ENCODE data around the gene NRF1. TPM values are rescaled to one million over a fixed set of nuclear protein-coding genes. Genes with fewer than 3 reads are reported as not detected.

Gene NRF1
- total RNA-seq, 1 experiment from 2014 or later = 19.3 TPM

DNA sequence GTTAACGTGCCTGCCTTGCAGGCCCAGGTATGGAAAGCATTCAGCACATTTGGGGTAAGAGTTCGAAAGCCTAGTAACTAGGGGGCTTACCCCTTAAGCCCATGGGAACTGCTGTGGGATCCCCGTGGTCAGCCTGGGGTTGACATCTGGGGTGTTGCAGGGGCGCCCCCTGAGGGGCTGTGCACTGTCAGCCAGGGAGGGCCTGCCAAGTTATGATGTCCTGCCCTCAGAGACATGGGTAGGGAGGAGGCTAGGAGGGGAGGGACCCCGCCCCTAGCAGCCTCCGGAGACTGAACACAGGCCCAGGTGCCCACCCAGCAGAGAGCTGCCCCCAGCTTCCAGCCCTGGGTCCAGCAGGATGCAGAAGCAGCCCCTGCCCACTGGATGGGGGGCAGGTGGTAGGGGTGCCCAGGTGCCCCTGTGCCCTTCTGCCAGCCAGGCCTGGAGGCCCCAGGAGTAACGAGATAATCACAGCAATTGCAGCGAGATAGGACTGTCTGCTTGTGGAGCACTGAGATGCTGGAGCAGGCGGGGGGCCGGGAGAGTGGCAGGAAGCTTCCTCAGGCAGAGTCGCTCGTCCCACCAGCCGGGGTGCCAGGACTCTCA is 187.9 kb downstream of the NRF1 start:
- no peak for DNase-seq
- Histone ChIP-seq H3K4ac (ENCODE audit: low read depth, low read length) (no peak overlapping the region), H2BK12ac (ENCODE audit: insufficient read length, low read depth, low read length) (no peak overlapping the region), H3K23me2 (ENCODE audit: insufficient read length, low read depth, low read length, poor library complexity, severe bottlenecking) (no peaks in the 10 kb centered on the region), H3K14ac (ENCODE audit: insufficient read depth, low read length) (no peak overlapping the region; the same call in 1 of the 2 replicates), H3K9ac (ENCODE audit: extremely low read depth, insufficient read length, low read length) (no peak overlapping the region), H3K4me2 (ENCODE audit: insufficient read depth, insufficient read length, low read length) (no peak overlapping the region), H3K9me3 (ENCODE audit: control insufficient read depth, low read depth, low read length) (no peaks in the 10 kb centered on the region), H3T11ph (ENCODE audit: low read length) (no peak overlapping the region), H3K18ac (ENCODE audit: insufficient read length, low read depth, low read length) (no peak overlapping the region), H3K79me2 (ENCODE audit: insufficient read depth, low read length) (no peaks in the 10 kb centered on the region), H4K5ac (ENCODE audit: insufficient read length, low read depth, low read length) (no peak overlapping the region), H4K91ac (ENCODE audit: insufficient read length, low read depth, low read length) (no peak overlapping the region), H3K79me1 (ENCODE audit: insufficient read depth, low read depth, low read length, poor library complexity, severe bottlenecking) (no peaks in the 10 kb centered on the region), H3K56ac (ENCODE audit: insufficient read length, low read depth, low read length) (no peak overlapping the region), H2BK15ac (ENCODE audit: low read depth, low read length) (no peak overlapping the region), H2BK120ac (ENCODE audit: low read depth, low read length, poor library complexity, severe bottlenecking) (no peak overlapping the region), H3K27ac (ENCODE audit: insufficient read length, low read depth, low read length) (no peak overlapping the region), H2AFZ (ENCODE audit: low read length) (no peak overlapping the region), H4K8ac (replicated peaks; ENCODE audit: insufficient read length, low read depth, low read length) (no peak overlapping the region), H3K27me3 (ENCODE audit: insufficient read depth, low read length) (no peaks in the 10 kb centered on the region), H4K20me1 (ENCODE audit: control insufficient read depth, insufficient read depth, insufficient read length) (no peaks in the 10 kb centered on the region), H3K4me1 (ENCODE audit: insufficient read depth, low read length) (peaks cover 8% of the 10 kb centered on the region), H3K23ac (ENCODE audit: insufficient read length, low read depth, low read length) (no peak overlapping the region), H2BK20ac (ENCODE audit: low read depth, low read length, poor library complexity, severe bottlenecking) (no peak overlapping the region), H2BK5ac (ENCODE audit: insufficient read length, low read length) (no peak overlapping the region), H2AK5ac (ENCODE audit: insufficient read length, low read length) (no peak overlapping the region)
- TF ChIP-seq, protein P1, sequence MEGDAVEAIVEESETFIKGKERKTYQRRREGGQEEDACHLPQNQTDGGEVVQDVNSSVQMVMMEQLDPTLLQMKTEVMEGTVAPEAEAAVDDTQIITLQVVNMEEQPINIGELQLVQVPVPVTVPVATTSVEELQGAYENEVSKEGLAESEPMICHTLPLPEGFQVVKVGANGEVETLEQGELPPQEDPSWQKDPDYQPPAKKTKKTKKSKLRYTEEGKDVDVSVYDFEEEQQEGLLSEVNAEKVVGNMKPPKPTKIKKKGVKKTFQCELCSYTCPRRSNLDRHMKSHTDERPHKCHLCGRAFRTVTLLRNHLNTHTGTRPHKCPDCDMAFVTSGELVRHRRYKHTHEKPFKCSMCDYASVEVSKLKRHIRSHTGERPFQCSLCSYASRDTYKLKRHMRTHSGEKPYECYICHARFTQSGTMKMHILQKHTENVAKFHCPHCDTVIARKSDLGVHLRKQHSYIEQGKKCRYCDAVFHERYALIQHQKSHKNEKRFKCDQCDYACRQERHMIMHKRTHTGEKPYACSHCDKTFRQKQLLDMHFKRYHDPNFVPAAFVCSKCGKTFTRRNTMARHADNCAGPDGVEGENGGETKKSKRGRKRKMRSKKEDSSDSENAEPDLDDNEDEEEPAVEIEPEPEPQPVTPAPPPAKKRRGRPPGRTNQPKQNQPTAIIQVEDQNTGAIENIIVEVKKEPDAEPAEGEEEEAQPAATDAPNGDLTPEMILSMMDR (conservative IDR thresholded peaks at IDR 0.05) = no peak
- Mint-ChIP-seq H3K27ac (no peak overlapping the region; a peak in 1 of 7 replicates), H3K4me3 (no peak overlapping the region), H3K4me1 (peaks cover 28 to 42% of the 10 kb centered on the region in 2 experiments), H3K27me3 (ENCODE audit: low read depth) (peaks cover 9% of the 10 kb centered on the region), H3K9me3 (no peaks in the 10 kb centered on the region), H3K36me3 (ENCODE audit: insufficient read depth in 1 of 3, low read depth in 3 of 3) (no peaks in the 10 kb centered on the region)
- WGBS (ENCODE audit: extremely low coverage, insufficient read length, low lambda C conversion rate) = no CpG with 5 or more reads among the region's 13 CpGs
